GM18909 (cell line): ENCODE measurements around the gene SYT13.

ENCODE experiments used
- ATAC-seq: cut with Tn5 transposase; IDR thresholded peaks from one replicate; pipeline ENCODE4 v1.9.1; 2021; ENCODE audit warnings: mild to moderate bottlenecking; ENCODE audit not compliant: unreplicated experiment, poor library complexity

The SYT13 gene

DNA sequence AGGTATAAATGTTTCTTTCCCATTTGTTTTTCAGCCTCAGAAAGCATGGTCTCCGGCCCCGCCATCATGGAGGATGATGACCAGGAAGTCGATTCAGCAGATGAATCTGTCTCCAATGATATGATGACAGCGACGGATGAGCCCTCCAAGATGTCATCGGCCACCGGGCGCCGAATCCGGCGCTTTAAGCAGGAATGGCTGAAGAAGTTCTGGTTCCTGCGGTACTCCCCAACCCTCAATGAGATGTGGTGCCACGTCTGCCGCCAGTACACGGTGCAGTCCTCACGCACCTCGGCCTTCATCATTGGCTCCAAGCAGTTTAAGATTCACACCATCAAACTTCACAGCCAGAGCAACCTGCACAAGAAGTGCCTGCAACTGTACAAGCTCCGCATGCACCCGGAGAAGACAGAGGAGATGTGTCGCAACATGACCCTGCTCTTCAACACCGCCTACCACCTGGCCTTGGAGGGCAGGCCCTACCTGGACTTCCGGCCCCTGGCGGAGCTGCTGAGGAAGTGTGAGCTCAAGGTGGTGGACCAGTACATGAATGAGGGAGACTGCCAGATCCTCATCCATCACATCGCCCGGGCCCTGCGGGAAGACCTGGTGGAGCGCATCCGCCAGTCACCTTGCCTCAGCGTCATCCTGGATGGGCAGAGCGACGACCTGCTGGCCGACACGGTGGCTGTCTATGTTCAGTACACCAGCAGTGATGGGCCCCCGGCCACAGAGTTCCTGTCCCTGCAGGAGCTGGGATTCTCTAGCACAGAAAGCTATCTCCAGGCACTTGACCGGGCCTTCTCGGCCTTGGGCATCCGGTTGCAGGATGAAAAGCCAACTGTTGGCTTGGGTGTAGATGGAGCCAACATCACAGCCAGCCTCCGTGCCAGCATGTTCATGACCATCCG is 59.9 kb downstream of the SYT13 start:
- no peak for ATAC-seq

DNA sequence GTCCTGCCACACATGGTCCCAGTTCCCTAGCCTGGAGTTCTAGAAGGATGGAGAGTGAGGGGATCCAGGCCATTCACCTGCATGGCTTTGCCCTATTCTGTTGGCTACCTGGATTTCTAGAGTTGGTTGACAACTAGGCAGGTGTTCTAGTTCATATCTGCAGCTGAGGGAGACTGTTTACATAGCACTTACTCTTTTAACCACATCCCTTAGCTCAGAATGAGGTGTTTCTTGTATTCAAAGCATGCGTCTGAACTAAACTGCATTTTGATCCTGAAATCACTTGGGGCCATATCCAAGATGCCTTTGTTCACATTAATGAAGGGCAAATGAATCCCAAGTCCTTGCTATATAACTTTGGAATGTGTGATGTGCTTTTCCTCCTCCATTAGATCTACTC is 60.9 kb downstream of the SYT13 start:
- no peak for ATAC-seq

- ATAC-seq, result no peak
Measured at GRCh38 chr11:45224766-45225165, 61.4 kb downstream of the SYT13 start.

DNA sequence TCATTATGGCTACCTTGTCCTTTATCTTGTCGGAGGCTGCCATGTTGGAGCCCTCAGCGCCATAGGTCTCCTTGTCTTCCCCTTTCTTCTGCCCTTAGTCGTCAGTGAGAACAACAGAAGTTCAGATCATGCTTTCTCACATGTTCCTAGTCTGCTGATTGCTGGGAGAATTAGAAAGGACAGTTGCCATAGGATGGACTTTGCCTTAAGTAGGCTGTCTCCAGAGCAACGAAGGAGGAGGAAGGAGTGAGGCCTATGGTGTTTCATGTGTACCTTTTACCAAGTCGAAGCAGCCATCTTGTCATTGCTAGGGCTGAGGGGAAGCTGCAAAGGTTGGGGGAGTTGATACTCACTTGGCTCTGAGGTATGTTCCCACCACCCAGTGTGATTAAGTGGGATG is 62.6 kb downstream of the SYT13 start:
- ATAC-seq, result no peak

DNA sequence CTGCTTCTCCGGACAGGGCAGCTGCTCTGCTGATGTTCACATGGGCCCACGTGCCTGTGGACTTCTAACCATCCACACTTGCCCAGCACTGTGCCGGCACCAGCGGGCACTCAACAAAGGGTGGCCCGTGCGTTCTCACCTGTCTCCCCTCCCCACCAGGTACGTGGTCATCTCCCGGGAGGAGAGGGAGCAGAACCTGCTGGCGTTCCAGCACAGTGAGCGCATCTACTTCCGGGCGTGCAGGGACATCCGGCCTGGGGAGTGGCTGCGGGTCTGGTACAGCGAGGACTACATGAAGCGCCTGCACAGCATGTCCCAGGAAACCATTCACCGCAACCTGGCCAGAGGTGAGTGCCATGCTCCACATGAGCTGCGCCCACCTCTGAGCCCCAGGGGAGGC is 66.7 kb downstream of the SYT13 start:
- ATAC-seq, result no peak

DNA sequence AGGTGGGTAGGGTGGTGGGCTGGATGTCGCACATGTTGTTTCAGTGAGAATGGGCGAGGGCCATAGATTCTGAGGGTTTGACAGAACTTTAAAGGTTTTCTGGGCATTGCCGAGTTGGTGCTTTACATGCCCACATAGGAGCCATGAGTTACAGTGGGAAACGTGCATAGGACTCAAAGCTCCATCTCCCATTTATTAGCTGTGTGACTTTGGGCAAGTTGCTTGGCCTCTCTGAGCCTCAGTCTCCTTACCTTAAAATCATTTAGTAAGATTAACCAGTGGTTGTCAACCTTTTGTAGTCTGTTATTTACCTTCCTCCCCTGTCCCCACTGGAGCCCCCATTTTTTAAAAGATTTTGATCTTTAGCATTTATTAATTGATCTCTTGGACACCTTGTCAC is 67.4 kb downstream of the SYT13 start:
- ATAC-seq, result no peak

GRCh38 chr11:45217991-45218390 is 68.2 kb downstream of the SYT13 start:
- no peak for ATAC-seq

DNA sequence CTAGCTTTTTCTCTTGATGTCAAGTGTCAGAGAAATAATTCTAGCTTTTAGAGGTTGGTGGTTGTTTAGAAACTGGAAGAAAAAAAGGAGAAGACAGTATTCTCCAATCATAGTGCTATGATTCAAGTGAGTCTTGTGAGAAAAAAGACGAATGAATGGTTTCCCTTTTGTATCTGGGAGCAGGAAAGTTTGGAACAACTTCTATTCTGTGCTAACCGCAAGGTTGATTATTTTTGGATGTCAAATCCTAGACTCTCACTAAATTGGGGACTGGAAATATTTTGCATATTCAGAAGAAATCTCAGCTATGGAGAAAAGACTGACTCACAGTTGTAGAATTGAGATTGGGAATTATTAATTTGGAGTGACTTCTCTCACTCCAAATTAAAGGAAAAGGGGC is 69.2 kb downstream of the SYT13 start:
- no peak for ATAC-seq

DNA sequence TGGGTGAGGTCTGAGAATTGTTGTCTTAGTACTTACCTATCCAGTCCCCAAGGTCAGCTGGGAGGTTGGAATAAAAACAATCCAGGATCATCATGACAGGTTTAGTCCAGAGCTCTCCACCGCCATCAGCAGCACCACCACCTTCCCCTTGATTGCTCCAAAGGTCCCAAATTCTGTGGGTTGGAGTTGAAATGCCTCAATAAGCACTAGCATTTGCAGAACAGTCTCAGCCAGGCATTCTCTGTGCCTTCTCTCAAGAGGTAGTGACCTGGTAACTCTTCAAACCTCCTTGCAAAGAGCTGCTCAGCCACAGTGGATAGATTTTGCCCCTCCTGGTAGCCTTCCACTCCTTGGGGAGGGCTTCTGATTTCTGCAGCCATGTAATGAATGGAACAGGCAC is 70.1 kb downstream of the SYT13 start:
- no peak for ATAC-seq

GRCh38 chr11:45215098-45215865 is 70.9 kb downstream of the SYT13 start:
- no peak for ATAC-seq

- no peak for ATAC-seq
Measured at GRCh38 chr11:45213717-45214116, 72.4 kb downstream of the SYT13 start.

GRCh38 chr11:45213316-45213665 is 72.8 kb downstream of the SYT13 start:
- ATAC-seq, result no peak

GRCh38 chr11:45212566-45213315 is 73.4 kb downstream of the SYT13 start:
- no peak for ATAC-seq

GRCh38 chr11:45211732-45212131 is 74.4 kb downstream of the SYT13 start:
- ATAC-seq, result no peak

GRCh38 chr11:45210846-45211245 is 75.3 kb downstream of the SYT13 start:
- ATAC-seq, result no peak

DNA sequence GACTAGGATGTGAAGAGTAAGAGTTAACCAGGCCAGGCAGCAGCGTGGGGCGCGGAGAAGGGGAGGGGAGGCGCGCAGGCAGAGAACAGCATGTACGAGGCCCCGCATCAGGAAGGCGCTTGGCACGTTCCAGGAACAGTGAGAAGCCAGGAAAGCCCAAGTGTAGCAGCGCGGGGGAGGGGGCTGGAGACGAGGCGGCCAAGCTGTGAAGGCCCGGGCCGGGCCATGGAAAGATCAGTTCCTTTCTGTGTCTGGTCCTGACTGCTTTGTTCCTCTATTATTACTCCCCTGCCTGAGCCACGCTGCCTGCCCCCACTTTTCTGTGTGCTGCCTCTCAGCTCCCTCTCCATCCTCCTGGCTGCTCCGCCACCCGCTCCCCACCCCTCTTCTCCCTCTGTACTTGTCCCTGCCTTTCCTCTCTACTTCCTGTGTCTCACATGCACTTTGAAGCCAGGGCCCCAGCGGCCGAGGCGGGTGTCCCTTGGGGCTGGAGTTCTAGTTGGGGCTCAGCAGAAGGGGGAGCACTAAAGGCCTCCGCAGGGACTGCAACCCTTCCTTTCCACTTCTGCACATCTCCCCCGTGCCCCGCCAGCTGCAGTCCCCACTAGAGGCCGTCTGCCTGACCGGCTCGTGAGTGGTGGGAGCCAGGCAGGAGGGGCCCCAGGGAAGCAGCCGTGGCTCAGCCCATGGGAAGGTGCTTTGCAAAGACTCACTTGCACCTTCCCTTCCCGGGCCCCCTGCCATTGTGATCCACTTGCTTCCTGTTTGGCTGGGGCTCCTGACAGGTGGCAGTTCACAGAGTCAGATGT is 76.0 kb downstream of the SYT13 start:
- no peak for ATAC-seq

GRCh38 chr11:45209000-45209879 is 76.9 kb downstream of the SYT13 start:
- no peak for ATAC-seq

DNA sequence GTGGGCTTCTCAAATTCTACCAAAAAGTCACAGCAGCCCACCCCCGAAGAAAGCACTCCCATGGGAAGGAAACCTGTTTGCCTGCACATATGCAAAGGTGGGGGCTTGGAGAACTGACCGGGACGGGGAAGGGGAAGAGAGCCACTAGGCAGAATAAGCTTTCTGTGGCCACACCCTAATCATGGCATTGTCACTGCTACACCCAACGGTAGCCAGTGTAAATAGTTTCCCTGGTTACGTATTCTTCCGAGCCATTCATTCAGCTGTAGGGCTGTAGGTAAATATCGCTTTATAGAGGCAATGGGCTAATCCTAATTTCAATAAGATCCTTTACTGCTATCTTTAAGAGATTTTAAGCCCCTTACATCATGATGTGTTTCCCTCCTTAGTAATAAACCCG is 78.0 kb downstream of the SYT13 start:
- ATAC-seq, result no peak

DNA sequence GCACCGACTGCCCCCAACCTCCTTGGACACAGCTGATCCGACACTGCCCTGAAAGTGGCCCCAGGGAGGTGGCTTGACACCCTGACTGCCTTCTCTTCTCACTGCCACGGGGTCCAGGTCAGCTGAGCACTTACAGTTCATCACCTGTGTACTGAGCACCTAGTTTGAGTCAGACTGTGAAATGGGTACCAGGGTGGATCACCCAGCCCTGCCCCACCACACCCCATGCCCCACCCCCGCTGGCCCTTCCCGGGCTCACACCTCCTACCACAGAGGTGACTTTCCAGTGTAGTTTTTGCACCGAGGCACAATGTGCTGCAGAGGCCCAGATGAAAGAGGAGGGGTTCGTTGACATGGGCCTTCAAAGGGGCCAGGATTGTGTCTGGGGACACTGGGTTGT is 80.2 kb downstream of the SYT13 start:
- ATAC-seq, result no peak
